MG63 (cell line): ENCODE results near the gene OXSR1. TPM values are rescaled to one million over a fixed set of nuclear protein-coding genes. Genes with fewer than 3 reads are reported as not detected.
"Not testable (repeated sequence)": the region's sequence is repeated elsewhere in the genome, so short reads cannot be mapped to it uniquely, and the experiment has no call there.

Experiments
- DNase-seq: peaks from one replicate; pipeline ENCODE4 v3.0.0-alpha.2; 2020
- H3K27me3 ChIP-seq: fragments of 250-450 bp; sonication (Bioruptor Pico); 2 replicates; pipeline ENCODE4 v1.5.1; 2020; ENCODE audit warnings: mild to moderate bottlenecking, moderate library complexity
- H3K36me3 ChIP-seq: fragments of 250-450 bp; sonication (Bioruptor Pico); 2 replicates; pipeline ENCODE4 v1.5.1; 2020; ENCODE audit warnings: mild to moderate bottlenecking, moderate library complexity
- H3K4me3 ChIP-seq: fragments of 250-450 bp; sonication (Bioruptor Pico); 2 replicates; pipeline ENCODE4 v1.5.1; 2020; ENCODE audit warnings: mild to moderate bottlenecking, moderate library complexity
- H3K9me3 ChIP-seq: fragments of 250-450 bp; sonication (Bioruptor Pico); 2 replicates; pipeline ENCODE4 v1.5.1; 2020; ENCODE audit warnings: mild to moderate bottlenecking, moderate library complexity
- total RNA-seq: library from RNA; depleted of rRNA; stranded (reverse); fragments of >200 nt; shearing (Covaris generic); gene quantifications from 2 replicates; pipeline ENCODE4 v1.2.3, GENCODE V29; 2014; ENCODE audit warnings: low replicate concordance

OXSR1 gene
- total RNA-seq, 1 experiment from 2014 or later = 20.3 TPM

DNA sequence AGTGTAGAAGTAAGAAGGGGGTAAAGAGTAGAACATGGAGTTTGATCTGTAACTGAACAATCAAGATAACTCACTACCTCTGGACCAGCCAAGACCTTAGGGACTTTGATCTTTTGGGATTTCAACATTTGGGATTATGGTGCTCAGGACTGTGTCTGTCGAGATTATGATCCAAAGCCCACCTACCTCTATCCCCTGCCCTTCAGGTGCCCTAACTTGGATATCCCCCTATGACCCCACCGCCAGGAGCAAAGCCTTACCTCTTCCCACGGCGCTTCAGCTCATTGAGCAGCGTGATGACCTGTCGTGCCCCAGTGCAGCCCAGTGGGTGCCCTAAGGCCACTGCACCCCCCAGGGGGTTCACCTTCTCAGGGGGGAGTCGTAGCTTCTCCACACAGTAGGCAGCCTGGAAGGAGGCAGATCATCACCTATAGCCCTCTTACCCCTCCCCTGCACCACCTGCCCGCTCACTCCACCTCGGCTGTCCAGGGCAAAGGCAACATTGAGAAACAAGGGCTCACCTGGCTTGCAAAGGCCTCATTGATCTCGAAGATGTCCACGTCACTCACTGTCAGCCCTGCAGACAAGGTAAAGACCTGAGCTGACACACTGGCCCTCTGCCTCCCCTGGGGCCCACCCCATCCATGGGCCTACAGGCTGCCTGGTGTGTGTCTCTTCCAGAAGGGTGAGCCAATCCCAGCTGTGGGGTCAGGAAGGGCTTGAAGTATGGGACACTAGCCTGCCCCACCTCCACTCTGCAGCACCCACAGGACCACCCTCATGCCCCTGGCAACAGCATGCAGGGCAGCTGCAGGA is 39.8 kb upstream of the OXSR1 start:
- no peak for DNase-seq
- Histone ChIP-seq H3K4me3 (no peak overlapping the region), H3K9me3 (no peaks in the 10 kb centered on the region), H3K27me3 (no peaks in the 10 kb centered on the region), H3K36me3 (no peaks in the 10 kb centered on the region; the same call in 1 of the 2 replicates)

DNA sequence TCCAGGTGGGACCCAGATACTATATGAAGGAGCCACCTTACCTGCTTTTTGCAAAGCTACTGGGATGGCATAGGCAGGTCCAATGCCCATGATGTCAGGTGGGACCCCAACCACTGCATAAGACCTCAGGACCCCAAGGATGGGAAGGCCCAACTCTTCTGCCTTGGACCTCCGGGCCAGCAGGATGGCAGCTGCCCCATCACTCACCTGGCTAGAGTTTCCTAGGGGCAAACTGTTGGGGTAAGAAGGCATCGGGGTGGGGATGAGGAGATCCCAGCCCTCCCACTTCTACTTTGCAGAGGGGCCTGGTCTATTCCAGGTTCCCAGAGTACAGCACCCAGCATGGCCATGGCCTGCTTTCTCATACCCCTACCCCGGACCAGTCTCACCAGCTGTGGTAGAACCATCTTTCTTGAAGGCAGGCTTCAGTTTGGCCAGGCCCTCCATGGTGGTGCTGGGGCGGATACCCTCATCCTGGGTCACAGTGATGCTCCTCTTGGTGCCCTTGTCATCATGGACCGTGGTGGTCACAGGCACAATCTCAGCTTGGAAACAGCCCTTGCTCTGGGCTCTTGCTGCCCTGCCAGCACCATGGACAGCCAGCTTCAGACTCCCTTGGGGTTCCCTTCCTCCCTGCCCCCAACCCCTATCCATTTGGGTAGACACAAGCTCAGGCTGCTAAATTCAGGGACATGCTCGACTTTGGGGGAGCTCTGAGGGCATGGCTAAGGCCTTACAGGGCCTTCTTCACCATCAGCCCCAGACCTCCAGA is 39.0 kb upstream of the OXSR1 start:
- Histone ChIP-seq H3K27me3 (no peaks in the 10 kb centered on the region), H3K36me3 (no peaks in the 10 kb centered on the region; the same call in 1 of the 2 replicates)
- DNase-seq = no peak

GRCh38 chr3:38127611-38128302 is 37.6 kb upstream of the OXSR1 start:
- no peaks in the 10 kb centered on the region; the same call in 1 of the 2 replicates for H3K36me3 ChIP-seq
- DNase-seq = no peak
- no peaks in the 10 kb centered on the region for H3K27me3 ChIP-seq
- H3K9me3 ChIP-seq = no peaks in the 10 kb centered on the region
- H3K4me3 ChIP-seq = no peak overlapping the region

More for the DNA sequence above, 39.0 kb upstream of the OXSR1 start:
- H3K4me3 ChIP-seq = no peak overlapping the region
- no peaks in the 10 kb centered on the region for H3K9me3 ChIP-seq

- no peak for DNase-seq
- Histone ChIP-seq H3K36me3 (no peaks in the 10 kb centered on the region; the same call in 1 of the 2 replicates), H3K9me3 (no peaks in the 10 kb centered on the region), H3K4me3 (no peak overlapping the region), H3K27me3 (no peaks in the 10 kb centered on the region)
Measured at GRCh38 chr3:38128303-38128655, 37.1 kb upstream of the OXSR1 start.

DNA sequence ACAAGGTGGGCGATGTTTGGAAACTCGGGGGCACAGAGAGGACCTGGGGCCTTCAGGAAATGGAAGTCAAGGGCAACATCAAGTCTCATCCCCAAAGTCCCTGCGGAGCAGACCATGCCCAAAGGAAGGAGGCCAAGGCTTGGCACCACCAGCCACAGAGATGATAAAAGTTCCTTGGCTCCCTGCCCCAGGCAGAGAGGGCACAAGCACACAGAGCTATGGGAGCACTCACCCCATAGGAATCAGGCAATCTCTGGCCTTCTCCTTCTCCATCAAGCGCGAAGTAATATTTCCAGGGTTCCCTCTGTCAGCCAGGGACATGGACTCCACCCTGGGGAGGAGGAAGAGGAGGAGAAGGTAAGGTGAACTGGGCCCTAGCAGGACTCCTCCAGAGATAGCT is 36.3 kb upstream of the OXSR1 start:
- DNase-seq = no peak
- no peaks in the 10 kb centered on the region for H3K27me3 ChIP-seq
- no peaks in the 10 kb centered on the region; the same call in 1 of the 2 replicates for H3K36me3 ChIP-seq
- H3K4me3 ChIP-seq = no peak overlapping the region
- H3K9me3 ChIP-seq = no peaks in the 10 kb centered on the region

GRCh38 chr3:38130631-38131065 is 34.7 kb upstream of the OXSR1 start:
- Histone ChIP-seq H3K9me3 (no peaks in the 10 kb centered on the region), H3K27me3 (no peaks in the 10 kb centered on the region), H3K4me3 (no peak overlapping the region), H3K36me3 (no peaks in the 10 kb centered on the region; the same call in 1 of the 2 replicates)
- DNase-seq = no peak

DNA sequence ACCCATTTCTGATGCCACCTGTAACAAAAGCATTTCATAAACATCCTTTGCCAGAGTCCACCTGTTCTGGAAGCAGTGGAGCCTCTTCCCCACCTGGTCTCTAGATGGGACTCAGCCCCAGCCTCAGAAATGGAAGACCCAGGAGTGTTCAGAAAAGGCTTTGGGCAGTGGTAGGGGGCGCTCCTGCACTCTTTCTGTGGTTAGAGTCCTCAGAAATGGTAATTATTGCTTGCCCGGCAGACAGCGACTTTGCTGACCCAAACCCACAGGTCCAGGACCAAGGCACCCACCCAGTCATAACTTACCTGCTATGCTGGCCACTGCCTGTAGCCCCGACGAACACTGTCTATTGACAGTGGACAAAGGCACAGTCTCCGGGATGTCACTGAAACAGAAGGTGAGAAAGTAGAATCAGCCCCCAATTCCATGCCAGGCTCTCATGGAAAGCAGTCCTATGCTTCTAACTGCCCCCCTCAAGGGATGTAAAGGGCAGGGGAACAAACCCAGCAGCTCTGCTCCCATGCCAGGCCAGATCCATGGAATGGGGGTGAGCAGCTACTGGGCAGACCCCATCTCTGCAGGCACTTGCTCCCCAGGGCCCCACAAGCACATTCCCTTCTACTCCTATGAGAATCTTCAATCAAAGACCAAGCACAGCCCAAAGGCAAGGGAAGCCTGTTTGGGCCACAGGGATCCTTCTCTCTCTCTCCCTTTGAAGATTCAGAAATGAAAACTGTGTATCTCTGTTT is 33.5 kb upstream of the OXSR1 start:
- no peaks in the 10 kb centered on the region; the same call in 1 of the 2 replicates for H3K36me3 ChIP-seq
- H3K4me3 ChIP-seq = no peak overlapping the region
- no peak for DNase-seq
- H3K27me3 ChIP-seq = no peaks in the 10 kb centered on the region
- no peaks in the 10 kb centered on the region for H3K9me3 ChIP-seq

DNA sequence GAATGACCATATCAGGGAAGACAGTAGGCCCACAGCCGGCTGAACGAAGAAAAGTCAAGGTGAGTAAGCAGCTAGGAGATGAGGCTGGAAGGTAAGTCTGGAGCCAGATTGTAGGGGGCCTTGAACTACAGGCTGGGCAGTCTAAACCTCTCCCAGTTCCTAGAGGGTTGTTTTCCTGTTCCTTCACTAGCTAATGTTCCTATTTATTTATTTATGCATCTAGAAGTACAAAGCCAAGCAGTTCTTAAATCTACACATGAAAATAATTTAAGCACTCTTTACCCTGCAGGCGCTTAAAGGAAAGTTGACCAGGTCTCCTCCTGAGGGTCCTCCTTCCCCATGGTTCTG is 32.2 kb upstream of the OXSR1 start:
- Histone ChIP-seq H3K27me3 (no peaks in the 10 kb centered on the region), H3K36me3 (no peaks in the 10 kb centered on the region; the same call in 1 of the 2 replicates), H3K4me3 (no peak overlapping the region), H3K9me3 (no peaks in the 10 kb centered on the region)
- DNase-seq = no peak

GRCh38 chr3:38133557-38134405 is 31.6 kb upstream of the OXSR1 start:
- H3K9me3 ChIP-seq = no peaks in the 10 kb centered on the region
- H3K4me3 ChIP-seq = no peak overlapping the region
- no peaks in the 10 kb centered on the region; the same call in 1 of the 2 replicates for H3K36me3 ChIP-seq
- H3K27me3 ChIP-seq = no peaks in the 10 kb centered on the region
- DNase-seq = no peak

DNA sequence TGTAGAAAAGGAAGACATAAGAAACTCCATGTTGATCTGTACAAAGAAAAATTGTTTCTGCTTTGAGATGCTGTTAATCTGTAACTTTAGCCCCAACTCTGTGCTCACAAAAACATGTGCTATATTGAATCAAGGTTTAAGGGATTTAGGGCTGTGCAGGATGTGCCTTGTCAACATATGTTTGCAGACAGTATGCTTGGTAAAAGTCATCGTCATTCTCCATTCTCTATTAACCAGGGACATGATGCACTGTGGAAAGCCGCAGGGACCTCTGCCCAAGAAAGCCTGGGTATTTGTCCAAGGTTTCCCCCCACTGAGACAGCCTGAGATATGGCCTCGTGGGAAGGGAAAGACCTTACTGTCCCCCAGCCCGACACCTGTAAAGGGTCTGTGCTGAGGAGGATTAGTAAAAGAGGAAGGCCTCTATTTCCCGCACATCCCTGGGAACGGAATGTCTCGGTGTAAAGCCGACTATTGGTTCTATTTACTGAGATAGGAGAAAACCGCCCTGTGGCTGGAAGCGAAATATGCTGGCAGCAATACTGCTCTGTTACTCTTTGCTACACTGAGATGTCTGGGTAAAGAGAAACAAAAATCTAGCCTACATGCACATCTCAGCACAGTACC is 30.7 kb upstream of the OXSR1 start:
- DNase-seq = not testable (repeated sequence)

DNA sequence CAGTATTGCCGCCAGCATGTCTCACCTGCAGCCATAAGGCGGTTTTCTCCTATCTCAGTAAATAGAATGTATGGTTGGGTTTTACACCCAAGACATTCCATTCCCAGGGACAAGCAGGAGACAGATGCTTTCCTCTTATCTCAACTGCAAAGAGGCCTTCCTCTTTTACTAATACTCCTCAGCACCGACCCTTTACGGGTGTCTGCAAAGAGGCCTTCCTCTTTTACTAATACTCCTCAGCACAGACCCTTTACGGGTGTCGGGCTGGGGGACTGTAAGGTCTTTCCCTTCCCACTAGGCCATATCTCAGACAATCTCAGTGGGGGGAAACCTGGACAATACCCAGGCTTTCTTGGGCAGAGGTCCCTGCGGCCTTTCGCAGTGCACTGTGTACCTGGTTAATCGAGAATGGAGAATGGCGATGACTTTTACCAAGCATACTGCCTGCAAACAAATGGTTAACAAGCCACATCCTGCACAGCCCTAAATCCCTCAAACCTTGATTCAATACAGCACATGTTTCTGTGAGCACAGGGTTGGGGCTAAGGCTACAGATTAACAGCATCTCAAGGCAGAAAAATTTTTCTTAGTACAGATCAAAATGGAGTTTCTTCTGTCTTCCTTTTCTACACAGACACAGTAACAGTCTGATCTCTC is 29.6 kb upstream of the OXSR1 start:
- H3K9me3 ChIP-seq, DNase-seq, H3K27me3 ChIP-seq, H3K36me3 ChIP-seq: not testable (repeated sequence)
- H3K4me3 ChIP-seq = peak overlapping the region; percentile 68

More for the DNA sequence above, 30.7 kb upstream of the OXSR1 start:
- H3K4me3 ChIP-seq, H3K9me3 ChIP-seq, H3K36me3 ChIP-seq, H3K27me3 ChIP-seq: not testable (repeated sequence)

GRCh38 chr3:38136393-38136776 is 29.0 kb upstream of the OXSR1 start:
- DNase-seq = no peak
- H3K36me3 ChIP-seq = no peaks in the 10 kb centered on the region; the same call in 1 of the 2 replicates
- no peaks in the 10 kb centered on the region for H3K27me3 ChIP-seq
- no peaks in the 10 kb centered on the region for H3K9me3 ChIP-seq
- H3K4me3 ChIP-seq = peak overlapping the region; percentile 68

DNA sequence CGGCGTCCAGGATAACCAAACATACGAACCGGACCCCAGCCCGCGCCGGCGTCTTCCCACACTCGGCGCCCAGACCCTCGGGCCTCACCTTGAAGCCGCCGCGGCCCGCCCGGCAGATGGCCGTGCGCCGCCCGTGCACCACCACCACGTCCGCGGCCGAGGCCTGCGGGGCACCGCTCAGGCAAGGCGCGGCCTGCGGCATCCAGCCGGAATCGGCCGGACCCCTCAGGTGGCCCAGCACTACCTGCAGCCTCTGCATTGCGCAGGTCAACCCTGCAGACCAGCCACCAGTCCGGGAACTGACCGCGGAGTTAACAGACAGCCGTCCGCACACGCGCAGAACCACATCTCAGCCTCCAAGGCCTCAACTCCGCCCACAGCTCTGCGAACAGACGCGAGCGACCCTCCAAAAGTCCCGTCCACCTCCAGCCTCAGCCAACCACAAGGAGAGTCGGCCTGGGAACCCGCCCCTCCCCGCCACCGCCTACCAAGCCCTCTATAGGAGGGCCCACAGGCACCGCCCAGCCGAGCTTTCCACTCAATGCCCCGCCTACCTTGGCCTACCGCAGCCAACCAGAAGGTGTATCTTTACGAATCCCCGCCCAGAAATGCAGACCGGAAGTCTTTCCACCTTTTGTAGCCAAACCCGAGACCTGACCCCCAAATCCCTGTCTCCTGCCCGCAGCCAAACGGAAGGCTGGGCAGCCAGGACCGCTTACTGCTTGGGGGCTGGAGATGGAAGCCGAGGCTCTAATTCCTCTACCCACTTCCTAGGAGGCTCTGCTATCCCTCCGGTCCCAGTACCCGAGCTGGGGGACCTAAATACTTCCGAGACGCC is 28.3 kb upstream of the OXSR1 start, which contains the start of gene ACAA1:
Gene ACAA1, minus strand, starts transcription at position 351 of the 838 bp plus-strand sequence. Its CDS starts 92 bp downstream, at position 259.
- Histone ChIP-seq H3K9me3 (no peaks in the 10 kb centered on the region), H3K4me3 (peak within 1 kb of the TSS; percentile 68), H3K27me3 (no peaks in the 10 kb centered on the region), H3K36me3 (no peaks in the 10 kb centered on the region; the same call in 1 of the 2 replicates)
- peak; percentile 98 for DNase-seq
